Endodermal cell (in vitro differentiated cells): ENCODE results near the gene LOXL1. TPM values are rescaled to one million over a fixed set of nuclear protein-coding genes. Genes with fewer than 3 reads are reported as not detected.

Experiments
- DNase-seq: peaks from one replicate; pipeline ENCODE4 v3.0.0-alpha.2; 2017
- H3K27ac ChIP-seq: 2 replicates; pipeline ENCODE4 v1.5.1; 2013; ENCODE audit warnings: mild to moderate bottlenecking, low read depth, low read length, moderate library complexity
- H3K27me3 ChIP-seq: 2 replicates; pipeline ENCODE4 v1.6.1; 2013; ENCODE audit warnings: mild to moderate bottlenecking, low read length, moderate library complexity; ENCODE audit not compliant: insufficient read depth, control insufficient read depth, poor library complexity, severe bottlenecking
- H3K36me3 ChIP-seq: 2 replicates; pipeline ENCODE4 v1.7.0; 2013; ENCODE audit warnings: mild to moderate bottlenecking, low read length, moderate library complexity; ENCODE audit not compliant: control insufficient read depth, insufficient read depth
- H3K4me1 ChIP-seq: one replicate; pipeline ENCODE4 v1.7.0; 2013; ENCODE audit warnings: low read length; ENCODE audit not compliant: control insufficient read depth, insufficient read depth
- H3K4me3 ChIP-seq: 2 replicates; pipeline ENCODE4 v1.5.1; 2013; ENCODE audit warnings: mild to moderate bottlenecking, low read length, moderate library complexity
- H3K9ac ChIP-seq: 2 replicates; pipeline ENCODE4 v1.6.1; 2013; ENCODE audit warnings: mild to moderate bottlenecking, low read length, moderate library complexity; ENCODE audit not compliant: poor library complexity, severe bottlenecking; ENCODE audit errors: extremely low read depth
- H3K9me3 ChIP-seq: 2 replicates; pipeline ENCODE4 v1.6.1; 2013; ENCODE audit warnings: mild to moderate bottlenecking, low read length, moderate library complexity; ENCODE audit not compliant: control insufficient read depth
- H3K27ac Mint-ChIP-seq: 2 replicates; pipeline ENCODE4 v1.8.0; 2020; ENCODE audit warnings: mixed read lengths
- H3K27me3 Mint-ChIP-seq: 2 replicates; pipeline ENCODE4 v1.8.0; 2021; ENCODE audit warnings: mild to moderate bottlenecking, mixed read lengths; ENCODE audit not compliant: insufficient read depth
- H3K36me3 Mint-ChIP-seq: 2 replicates; pipeline ENCODE4 v1.8.0; 2020; ENCODE audit warnings: low read depth, mixed read lengths
- H3K4me1 Mint-ChIP-seq: 2 replicates; pipeline ENCODE4 v1.8.0; 2020; ENCODE audit warnings: mixed read lengths
- H3K4me3 Mint-ChIP-seq: 2 replicates; pipeline ENCODE4 v1.8.0; 2020; ENCODE audit warnings: mild to moderate bottlenecking, moderate library complexity, mixed read lengths
- H3K9me3 Mint-ChIP-seq: 2 replicates; pipeline ENCODE4 v1.8.0; 2020; ENCODE audit warnings: mild to moderate bottlenecking, mixed read lengths
- WGBS, 2 experiments: methylation state at CpG; one replicate each; pipeline versions ENCODE4 v1.1.5 to v1.1.7; 2013; ENCODE audit warnings: missing lambda C conversion rate in 2 of 2, mixed read lengths in 1 of 2; ENCODE audit not compliant: insufficient coverage in 1 of 2, insufficient read length in 1 of 2; 5-methylcytosine and 5-hydroxymethylcytosine counted together
- total RNA-seq, 2 donors: library from RNA; stranded (reverse); fragmentation: NEBNext Ultra II Directional in 1 of 2; extraction: Animal tissue kit (Norgen Biotek cat#: 25700) in 1 of 2; gene quantifications; 2 replicates in 1 of 2; 3 replicates in 1 of 2; pipeline ENCODE4 v1.2.1, GENCODE V29; 2021
- TF ChIP-seq, protein P1 (sequence below): fragments of 200-600 bp; sonication (generic); conservative IDR thresholded peaks from 2 replicates; pipeline ENCODE4 v1.5.0; 2021; ENCODE audit warnings: antibody characterized with exemption, mild to moderate bottlenecking

The LOXL1 gene
- total RNA-seq, 2 donors from 2014 or later: 21.3 to 31.8 TPM

GRCh38 chr15:73983211-73983727 is 57.0 kb downstream of the LOXL1 start:
- no peak for DNase-seq
- H3K4me3 Mint-ChIP-seq: no peak overlapping the region
- H3K36me3 Mint-ChIP-seq: no peaks in the 10 kb centered on the region
- Histone ChIP-seq H3K27ac (no peak overlapping the region), H3K27me3 (peaks cover 4% of the 10 kb centered on the region), H3K36me3 (no peaks in the 10 kb centered on the region), H3K9ac (no peak overlapping the region), H3K9me3 (no peaks in the 10 kb centered on the region), H3K4me3 (no peak overlapping the region), H3K4me1 (no peaks in the 10 kb centered on the region)
- H3K9me3 Mint-ChIP-seq: no peaks in the 10 kb centered on the region
- no peaks in the 10 kb centered on the region for H3K4me1 Mint-ChIP-seq
- H3K27ac Mint-ChIP-seq: no peak overlapping the region
- no peaks in the 10 kb centered on the region for H3K27me3 Mint-ChIP-seq
- whole genome bisulfite sequencing, 2 experiments: 95 to 100% methylated on average over 4 to 10 of the region's 10 CpGs
- TF ChIP-seq, protein P1, sequence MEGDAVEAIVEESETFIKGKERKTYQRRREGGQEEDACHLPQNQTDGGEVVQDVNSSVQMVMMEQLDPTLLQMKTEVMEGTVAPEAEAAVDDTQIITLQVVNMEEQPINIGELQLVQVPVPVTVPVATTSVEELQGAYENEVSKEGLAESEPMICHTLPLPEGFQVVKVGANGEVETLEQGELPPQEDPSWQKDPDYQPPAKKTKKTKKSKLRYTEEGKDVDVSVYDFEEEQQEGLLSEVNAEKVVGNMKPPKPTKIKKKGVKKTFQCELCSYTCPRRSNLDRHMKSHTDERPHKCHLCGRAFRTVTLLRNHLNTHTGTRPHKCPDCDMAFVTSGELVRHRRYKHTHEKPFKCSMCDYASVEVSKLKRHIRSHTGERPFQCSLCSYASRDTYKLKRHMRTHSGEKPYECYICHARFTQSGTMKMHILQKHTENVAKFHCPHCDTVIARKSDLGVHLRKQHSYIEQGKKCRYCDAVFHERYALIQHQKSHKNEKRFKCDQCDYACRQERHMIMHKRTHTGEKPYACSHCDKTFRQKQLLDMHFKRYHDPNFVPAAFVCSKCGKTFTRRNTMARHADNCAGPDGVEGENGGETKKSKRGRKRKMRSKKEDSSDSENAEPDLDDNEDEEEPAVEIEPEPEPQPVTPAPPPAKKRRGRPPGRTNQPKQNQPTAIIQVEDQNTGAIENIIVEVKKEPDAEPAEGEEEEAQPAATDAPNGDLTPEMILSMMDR: no peak

DNA sequence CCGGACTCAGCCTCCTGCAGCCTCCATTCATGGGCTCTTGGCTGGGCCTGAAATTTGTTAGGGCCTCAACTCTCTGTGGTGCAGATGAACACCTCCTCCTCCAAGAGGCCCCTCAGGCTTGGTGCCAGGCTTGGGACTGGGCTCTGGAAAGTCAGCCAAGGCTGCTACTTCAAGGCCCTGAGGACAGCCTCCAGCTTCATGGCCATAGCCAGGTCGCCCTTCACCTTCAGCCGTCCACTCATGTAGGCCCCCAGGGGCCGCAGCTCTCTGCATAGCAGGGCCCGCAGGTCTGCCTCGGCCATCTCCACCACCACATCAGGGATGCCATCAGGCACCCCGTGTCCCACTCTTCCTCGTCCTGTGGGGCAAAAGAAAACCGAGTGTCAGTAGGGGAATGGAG is 57.5 kb downstream of the LOXL1 start:
- Histone ChIP-seq H3K36me3 (no peaks in the 10 kb centered on the region), H3K27ac (no peak overlapping the region), H3K27me3 (no peaks in the 10 kb centered on the region), H3K9me3 (no peaks in the 10 kb centered on the region), H3K4me1 (no peaks in the 10 kb centered on the region), H3K9ac (no peak overlapping the region), H3K4me3 (no peak overlapping the region)
- no peaks in the 10 kb centered on the region for H3K27me3 Mint-ChIP-seq
- no peak for DNase-seq
- no peaks in the 10 kb centered on the region for H3K36me3 Mint-ChIP-seq
- WGBS, 2 experiments: 84 to 100% methylated on average over 2 to 9 of the region's 9 CpGs
- H3K4me1 Mint-ChIP-seq: no peaks in the 10 kb centered on the region
- H3K27ac Mint-ChIP-seq: no peak overlapping the region
- no peaks in the 10 kb centered on the region for H3K9me3 Mint-ChIP-seq
- TF ChIP-seq, protein P1: no peak
- H3K4me3 Mint-ChIP-seq: no peak overlapping the region

DNA sequence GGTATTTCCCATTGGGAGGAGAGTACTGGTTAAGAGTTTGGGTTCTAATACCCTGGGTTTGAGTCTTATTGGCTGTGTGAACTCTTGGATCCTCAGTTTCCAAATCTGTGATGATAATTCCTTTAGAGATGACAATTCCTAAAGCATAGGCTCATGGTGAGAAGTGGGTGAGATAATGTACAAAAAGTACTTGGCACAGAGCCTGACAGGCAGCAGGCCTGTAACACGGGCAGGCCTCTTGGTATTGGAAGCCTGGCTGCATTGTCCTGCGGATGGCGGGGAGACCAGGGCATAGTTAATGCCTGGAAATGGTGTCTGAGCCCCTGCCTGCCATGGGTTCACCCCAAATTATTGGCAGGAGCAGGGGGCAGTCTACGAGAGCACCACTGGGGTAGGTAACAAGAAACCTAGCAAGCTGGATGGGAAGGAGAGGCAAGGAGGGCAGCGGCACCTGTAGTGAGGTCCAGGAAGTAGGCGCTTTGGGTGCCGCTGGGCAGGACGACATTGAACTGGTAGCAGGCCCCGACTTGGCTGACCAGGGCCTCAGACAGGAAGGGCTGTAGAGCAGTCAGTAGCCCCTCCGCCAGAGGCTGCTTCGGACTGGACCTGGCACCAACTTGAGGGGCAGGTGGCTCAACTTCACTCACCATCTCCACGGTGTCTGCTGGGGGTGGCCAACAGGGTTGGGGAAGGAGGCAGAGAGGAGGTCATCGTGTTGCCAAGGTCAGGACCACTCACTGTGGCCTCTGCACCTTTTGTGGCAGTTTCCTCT is 58.1 kb downstream of the LOXL1 start:
- no peaks in the 10 kb centered on the region for H3K9me3 ChIP-seq
- Mint-ChIP-seq H3K4me1 (no peaks in the 10 kb centered on the region), H3K36me3 (no peaks in the 10 kb centered on the region), H3K27ac (no peak overlapping the region), H3K9me3 (no peaks in the 10 kb centered on the region), H3K27me3 (no peaks in the 10 kb centered on the region), H3K4me3 (no peak overlapping the region)
- WGBS, 2 experiments: 91 to 92% methylated on average over 7 to 13 of the region's 13 CpGs
- no peak overlapping the region for H3K27ac ChIP-seq
- no peak overlapping the region for H3K9ac ChIP-seq
- H3K4me1 ChIP-seq: no peaks in the 10 kb centered on the region
- H3K27me3 ChIP-seq: no peaks in the 10 kb centered on the region
- DNase-seq: no peak
- no peak overlapping the region for H3K4me3 ChIP-seq
- H3K36me3 ChIP-seq: no peaks in the 10 kb centered on the region
- TF ChIP-seq, protein P1: no peak
